Suppressor macrophage treated with lipopolysaccharide for 4 hours (primary cell): ENCODE data around the gene CSMD2.
A peak's percentile ranks its signal among the peaks of the same experiment; 100 is the strongest.

Experiments used
- DNase-seq: peaks from one replicate; pipeline ENCODE4 v3.0.0-alpha.2; 2020

CSMD2 gene

GRCh38 chr1:33709174-33709782, 455.8 kb downstream of the CSMD2 start:
- DNase-seq, result no peak

- DNase-seq, result no peak
Measured at GRCh38 chr1:33706634-33707255, 458.3 kb downstream of the CSMD2 start.

DNA sequence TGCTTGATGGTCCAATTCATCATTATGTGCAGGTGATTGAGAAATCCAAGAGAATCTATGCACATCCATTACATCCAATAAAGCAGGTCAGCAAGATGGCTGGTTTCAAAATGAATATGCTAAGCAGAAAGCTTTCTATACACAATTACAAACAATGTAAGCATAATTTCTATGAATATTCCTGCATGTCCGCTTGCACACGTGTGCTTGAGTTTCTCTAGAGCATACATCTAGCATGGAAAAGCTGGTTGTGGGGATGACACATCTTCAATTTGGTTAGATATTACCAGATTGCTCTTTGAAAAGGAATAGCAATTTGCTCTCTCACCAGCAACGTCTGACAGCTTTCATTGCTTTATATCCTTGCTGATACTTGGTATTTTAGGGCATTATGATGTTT, 461.6 kb downstream of the CSMD2 start:
- no peak for DNase-seq

- no peak for DNase-seq
Measured at GRCh38 chr1:33698361-33699035, 466.5 kb downstream of the CSMD2 start.

DNA sequence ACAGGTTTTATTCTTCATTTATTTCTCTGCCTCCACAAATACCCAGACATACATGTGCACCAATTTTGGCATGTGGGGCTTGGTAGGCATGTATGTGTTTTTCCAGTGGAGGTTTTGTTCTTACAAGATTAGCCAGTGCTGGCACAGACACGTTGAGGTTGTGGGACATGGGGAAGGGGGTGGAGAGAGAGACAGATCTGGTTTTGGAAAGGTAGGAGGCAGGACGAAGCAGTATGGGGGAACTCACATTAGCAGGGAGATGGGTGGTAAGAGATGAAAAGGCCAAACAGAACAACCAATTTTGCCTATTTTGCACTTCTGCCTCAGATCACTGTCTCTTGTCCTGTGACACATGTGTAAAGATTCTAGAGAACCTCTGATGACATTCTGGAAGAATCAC, 467.2 kb downstream of the CSMD2 start:
- no peak for DNase-seq

DNA sequence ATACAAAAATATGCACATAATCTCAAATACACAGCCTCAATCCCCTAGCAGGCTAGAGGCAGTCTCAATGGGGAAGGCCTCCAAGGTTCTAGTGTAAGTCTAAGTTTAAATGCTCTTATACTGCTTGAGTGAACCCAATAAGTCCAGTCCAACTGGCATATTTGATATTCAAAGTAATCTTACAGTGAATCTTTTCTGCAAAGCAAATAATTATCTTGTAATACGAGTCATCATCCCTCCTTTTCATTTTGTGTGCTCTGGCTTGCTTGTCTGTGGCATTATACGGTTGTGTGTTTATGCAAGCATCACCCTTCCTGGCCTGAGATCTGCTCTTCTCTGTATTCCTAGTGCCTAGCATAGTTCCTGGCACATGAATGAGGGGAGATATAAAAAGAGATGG, 468.1 kb downstream of the CSMD2 start:
- no peak for DNase-seq

DNA sequence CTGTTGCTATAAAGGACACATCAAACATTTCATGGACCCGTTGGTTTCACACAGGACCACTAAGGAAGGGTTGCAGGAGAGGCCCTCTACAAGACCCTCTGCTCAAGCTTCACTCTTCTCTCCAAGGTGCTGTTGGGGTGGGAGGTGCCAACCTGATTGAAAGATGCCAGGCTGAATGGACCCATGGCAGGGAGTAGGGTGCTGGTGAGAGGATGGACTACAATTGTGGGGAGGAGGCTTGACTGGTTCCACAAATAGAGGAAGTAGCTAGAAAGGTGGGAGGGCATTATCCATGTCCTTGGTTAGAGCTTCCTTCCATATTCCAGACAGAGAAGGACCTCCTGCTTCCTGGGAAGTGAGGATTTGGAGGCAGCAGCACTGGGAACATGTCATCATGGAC, 468.7 kb downstream of the CSMD2 start:
- DNase-seq, result no peak

DNA sequence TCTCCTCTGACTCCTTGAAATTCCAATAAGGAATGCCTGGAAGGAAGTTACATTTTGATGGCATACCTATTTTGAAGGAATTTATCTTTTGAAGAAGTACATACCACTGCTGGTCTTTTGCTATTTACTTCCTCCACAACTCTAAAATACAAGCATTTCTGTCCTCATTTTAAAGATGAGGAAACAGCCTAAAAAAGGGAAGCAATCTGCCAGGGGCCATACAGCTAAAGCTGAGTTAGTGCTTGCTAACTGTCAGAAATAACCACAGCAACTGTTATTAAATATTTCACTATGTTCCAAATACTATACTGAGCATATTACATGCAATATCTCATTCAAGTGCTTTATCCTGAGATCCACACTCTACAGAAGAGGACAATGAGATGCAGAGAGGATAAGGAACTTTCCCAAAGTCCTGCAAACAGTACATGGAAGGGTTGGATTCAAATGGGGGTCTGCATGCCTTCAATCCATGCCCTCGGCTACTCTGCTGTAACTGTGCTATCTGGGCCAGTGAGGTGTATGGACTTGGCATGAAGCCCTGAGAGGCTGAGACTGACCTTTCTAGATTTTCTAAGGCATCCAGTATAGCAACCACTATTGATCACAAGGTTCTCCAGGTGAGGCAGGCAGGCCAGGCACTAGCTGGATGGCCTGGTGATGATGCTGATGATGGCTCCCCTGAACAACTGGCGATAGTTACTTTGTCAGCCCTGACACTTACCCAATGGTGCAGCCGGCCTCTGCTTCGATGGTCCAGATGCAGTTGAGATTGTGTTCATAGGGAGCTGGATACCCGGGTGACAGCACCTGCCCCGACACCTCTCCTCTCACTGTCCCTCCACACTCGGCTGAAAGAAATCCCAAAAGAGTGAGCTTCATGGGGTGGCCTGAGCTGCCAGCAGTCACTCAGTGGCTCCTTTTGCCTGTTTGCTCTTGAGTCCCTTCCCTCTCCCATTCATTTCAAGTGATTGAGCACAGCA, 472.5 kb downstream of the CSMD2 start:
- DNase-seq, result peak; percentile 15

DNA sequence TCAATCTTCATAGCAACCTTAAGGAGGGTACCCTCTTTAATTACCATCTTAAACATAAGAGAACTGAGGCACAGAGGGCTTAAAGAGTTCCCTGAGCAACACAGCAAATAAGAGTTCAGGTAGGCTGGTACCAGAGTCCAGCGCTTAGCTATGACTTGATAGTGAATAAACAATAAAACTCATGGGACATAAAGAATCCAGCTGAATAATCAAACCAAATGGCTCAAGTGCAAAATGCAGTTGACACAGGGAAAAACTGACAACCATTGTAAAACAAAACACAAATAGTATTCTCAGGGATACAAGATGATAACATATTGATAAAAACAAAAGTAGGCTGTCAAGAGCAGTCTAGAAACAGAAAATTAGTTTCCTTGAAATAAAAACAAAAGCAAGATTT, 478.0 kb downstream of the CSMD2 start:
- DNase-seq, result no peak

- DNase-seq, result no peak
Measured at GRCh38 chr1:33686551-33686950, 478.5 kb downstream of the CSMD2 start.

DNA sequence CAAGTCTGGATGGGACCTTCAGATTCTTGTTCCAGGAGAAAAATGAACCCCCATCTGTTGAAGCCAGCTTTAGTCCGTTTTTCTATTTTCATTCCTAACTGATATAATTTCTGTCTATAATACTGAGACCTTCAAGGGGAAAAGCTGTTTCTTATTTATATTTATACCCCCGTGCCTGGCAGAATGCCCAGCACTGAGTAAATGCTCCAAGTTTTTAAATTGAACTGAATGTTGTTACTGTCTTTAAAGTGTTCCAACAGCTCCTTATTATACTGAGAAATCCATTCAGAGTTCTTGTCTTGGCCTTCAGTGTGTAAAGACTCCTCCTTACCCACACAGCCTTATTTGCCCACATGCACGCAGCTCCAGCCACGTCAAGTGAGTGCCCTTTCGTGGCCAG, 479.8 kb downstream of the CSMD2 start:
- DNase-seq, result no peak

GRCh38 chr1:33684396-33685179, 480.4 kb downstream of the CSMD2 start:
- DNase-seq, result no peak

DNA sequence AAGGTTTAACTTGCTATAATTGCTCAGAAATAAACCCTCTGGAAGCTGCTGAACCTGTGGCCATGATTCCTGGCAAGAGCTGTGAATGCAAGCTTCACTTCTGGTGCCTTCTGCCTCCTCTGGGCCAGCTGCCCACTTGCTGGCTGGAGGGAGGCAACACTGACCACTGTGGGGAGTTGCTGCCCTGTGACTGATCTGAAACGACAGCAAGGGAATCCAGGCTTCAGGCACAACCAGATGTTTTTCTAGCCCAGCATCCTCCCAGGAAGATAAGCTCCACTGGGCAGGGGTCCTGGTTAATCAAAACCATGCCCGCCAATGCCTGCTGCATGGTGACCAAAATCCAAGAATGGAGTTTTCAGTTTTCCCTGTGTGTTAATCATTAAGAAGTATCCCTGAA, 481.1 kb downstream of the CSMD2 start:
- DNase-seq, result no peak

GRCh38 chr1:33682371-33682770, 482.7 kb downstream of the CSMD2 start:
- no peak for DNase-seq

DNA sequence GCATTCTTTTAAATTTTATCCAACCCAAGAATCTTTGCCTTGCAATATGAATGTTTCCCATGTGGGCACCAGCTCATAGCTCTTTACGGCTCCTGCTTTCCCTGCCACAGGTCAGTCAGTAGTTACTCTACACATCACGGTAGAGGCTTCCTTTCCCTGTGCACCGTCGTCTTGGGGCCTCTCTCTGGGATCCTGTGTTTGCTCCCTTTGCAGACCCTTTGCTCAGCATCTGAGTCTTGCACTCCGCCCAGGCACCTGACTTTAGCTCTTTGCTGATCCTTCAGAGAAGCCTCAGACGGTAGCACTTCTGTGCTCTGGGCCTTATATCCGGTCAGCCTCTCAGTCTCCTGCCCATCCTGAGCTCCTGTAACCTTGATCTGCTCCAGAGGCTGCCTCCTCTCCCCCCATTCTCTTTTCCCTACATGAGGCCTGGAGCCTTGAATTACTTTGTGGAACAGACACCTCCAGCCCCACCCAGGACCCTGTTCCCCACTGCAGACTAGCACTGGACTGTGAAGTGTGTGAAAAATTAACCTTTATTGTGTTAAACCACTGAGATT, 484.7 kb downstream of the CSMD2 start:
- no peak for DNase-seq

GRCh38 chr1:33670567-33670966, 494.5 kb downstream of the CSMD2 start:
- DNase-seq, result no peak

DNA sequence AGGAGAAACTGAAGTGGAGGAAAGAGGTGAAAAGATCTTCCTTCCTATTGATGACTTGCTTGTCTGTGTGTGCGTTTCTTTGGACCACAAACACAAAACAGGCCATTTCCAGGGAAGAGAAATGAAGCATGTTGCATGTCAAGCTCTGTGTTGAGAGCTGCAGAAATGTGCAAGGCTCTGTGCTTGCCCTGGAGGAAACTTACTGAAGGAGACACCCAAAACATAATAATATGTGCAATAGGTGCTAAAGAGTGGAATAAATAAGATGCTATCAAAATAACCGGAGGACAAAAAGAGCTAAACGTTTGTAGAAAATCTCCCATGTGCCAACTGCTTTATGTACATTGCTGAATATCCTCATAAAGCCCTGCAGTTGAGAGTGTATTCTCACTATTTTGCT, 496.3 kb downstream of the CSMD2 start:
- no peak for DNase-seq

- DNase-seq, result no peak
Measured at GRCh38 chr1:33667386-33668282, 497.4 kb downstream of the CSMD2 start.

GRCh38 chr1:33666616-33667015, 498.4 kb downstream of the CSMD2 start:
- no peak for DNase-seq

DNA sequence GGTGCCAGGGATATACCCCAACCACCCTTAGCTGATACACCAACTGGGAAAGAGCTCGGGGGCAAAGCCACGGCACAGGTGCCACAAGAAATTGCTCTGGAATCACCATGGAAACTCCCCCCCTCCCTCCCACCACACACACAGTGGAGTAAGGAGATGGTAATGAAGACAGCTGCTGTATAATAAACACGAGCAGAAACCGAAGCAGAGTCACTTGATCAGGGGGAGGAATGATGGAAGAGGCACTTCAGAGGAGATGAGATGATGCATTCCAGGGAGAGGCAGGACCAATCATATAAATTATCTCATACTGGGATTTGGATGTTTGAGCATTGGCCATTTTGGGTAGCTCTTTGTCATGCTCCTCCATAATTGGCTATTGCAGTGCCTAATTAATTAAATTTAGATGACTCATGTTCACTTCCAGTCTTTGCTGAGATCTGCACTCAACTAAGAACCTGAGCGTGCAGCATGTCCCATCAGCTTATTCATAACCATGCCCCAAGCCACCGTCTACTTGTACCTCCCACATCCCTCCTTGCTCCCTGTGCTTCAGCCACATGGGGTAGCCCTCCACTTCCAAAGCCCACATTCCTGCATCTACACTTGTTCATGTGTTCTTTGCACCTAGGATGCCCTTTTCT, 503.1 kb downstream of the CSMD2 start:
- no peak for DNase-seq

- no peak for DNase-seq
Measured at GRCh38 chr1:33660956-33661355, 504.1 kb downstream of the CSMD2 start.
